Epidermal melanocyte (primary cell): ENCODE results near the gene KCNV2.

Source experiments
- DNase-seq: peaks from one replicate; pipeline ENCODE4 v3.0.0; 2011; ENCODE audit warnings: low spot score; ENCODE audit not compliant: insufficient read length

KCNV2 gene

DNA sequence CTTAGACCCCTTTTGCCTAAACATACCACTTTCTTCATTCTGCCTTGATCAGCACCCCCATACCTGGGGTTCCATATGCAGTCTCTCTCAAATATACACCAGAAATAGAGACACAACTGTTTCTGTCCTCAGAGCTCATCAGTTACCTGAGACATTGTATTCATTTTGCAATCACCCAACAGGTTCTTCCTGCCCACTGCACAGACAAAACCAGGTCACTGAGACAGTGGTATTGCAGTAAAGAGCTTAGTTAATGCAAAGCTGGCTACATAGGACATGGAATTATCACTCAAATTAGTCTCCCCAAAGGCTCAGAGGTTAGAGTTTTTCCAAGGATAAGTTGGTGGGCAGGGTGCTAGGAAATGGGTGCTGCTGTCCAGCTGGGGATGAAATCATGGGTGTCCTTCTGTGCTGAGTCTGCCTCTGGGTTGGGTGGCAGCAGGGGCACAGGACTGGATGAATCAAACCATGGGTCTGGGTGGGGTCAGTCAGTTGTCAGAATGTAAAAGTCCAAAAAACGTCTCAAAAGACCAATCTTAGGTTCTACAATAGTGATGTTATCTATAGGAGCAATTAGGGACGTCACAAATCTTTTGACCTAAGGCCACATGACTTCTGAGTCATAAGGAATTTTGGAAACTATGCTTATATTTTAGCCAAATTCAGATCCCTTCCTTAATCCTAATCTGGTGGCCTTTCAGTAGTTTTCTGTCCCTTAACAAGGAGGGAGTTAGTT lies 41.0 kb downstream of the KCNV2 start:
- no peak for DNase-seq

DNA sequence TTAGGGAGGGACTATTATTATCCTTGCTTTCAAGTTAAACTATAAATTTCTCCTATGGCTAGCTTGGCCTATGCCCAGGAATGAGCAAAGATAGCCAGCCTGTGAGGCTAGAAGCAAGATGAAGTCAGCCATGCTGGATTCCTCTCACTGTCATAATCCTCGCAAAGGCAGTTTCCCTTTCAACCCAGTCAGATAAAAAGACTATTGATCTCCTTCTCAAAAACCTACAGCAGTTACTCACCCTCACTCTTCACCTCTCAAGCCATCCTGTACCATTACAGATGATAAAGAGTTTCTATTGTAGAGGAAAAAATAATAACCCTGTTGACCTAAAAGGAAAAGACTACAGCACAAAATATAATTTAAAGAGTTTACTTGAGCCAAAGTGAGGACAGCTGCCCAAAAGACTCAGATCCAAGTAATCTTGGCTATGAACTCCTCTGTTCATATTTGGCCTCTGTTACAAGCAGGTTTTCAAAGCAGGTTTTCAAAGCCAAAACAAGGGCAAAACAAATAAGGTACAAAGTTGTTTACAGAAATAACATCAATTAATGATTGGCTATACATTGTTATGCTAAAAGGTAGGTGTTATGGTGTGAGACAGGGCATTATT lies 41.7 kb downstream of the KCNV2 start:
- no peak for DNase-seq

DNA sequence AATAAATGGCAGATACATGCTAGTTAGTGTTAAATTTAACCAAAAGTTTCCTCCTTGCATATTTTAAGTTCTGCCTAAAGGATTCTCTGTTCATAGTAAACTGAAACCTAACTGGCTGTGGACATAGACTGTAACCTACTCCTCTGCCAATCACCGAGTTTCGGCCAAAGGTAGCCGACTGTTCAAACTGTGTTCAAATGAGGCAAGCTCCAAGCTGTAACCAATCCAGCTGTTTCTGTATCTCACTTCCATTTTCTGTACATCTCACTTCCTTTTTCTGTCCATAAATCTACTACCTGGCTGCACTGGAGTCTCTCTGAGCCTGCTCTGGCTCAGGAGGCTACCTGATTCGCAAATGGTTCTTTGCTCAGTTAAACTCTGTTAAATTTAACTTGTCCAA lies 44.1 kb downstream of the KCNV2 start:
- DNase-seq = no peak

DNA sequence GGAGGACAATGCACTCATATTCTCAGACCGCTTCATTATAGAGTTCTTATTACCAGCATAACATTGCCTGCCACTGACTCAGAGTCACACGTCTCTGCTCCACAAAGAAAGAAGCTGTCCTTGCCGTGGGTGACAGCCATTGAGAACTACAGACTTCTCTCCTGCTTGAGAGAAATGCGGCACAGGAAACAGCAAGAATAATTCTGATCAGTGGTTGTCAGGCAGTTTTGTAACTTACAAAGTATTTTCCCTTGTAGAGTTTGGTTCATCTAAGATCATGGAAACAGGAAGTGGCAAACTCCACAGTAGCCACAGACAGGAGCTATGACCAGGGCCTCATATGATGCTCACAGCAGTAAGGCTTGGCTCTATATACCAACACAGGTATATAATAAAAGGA lies 47.0 kb downstream of the KCNV2 start:
- no peak for DNase-seq

DNA sequence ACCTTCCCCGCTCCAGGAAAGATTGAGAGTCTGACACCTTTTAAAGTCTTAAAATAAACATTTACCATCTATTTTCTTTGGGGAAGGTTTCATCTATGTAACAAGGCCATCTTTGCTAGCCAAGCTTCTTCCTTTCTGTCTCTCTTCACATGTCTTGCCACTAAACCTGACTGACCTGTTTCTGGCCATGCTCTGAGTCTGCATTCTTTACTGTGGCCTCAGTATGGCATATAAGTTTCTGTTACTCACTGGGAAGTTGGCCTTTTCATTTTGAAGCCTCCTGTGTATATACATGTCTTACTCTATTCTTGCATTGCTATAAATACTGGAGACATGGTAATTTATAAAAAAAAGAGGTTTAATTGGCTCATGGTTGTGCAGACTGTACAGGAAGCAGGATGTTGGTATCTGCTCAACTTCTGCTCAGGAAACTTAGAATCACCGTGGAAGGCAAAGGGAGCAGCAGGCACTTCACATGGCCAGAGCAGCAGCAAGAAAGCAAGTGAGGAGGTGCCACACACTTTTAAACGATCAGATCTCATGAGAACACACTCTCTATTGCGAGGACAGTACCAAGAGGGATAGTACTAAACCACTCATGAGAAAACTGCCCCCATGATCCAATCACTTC lies 48.1 kb downstream of the KCNV2 start:
- no peak for DNase-seq

DNA sequence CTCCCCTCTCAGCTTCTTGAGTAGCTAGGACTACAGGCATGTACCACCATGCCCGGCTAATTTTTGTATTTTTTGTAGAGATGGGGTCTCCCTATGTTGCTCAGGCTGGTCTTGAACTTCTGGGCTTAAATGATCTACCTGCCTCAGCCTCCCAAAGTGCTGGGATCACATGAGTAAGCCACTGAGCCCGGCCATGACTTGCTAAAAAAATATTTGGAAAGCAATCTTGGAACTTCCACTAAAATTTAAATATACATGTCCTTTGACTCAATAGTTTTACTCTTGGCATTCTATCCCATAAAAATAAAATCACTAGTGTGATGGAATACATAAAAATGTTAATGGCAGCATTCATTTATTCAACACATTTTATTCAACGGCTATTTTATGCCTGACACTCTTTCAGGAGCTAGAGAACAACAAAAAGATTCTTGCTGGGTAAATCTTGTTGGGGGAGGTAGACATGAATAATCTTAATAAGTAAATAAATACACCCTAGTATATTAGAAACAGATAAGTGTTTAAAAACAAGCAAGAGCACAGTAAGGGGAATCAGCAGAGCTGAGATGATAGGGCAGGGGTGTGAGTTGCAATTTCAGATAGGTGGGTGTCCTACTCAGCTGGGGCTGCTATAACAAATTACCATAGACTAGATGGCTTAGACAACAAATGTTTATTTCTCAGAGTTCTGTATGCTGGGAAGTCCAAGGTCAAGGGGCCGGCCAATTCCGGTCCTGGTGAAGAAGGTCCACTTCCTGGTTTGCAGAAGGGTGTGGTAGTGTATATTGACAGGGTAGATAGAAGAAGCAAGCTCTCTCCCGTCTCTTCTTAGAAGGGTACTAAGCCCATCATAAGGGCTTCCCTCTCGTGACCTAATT lies 50.7 kb downstream of the KCNV2 start:
- DNase-seq = no peak

DNA sequence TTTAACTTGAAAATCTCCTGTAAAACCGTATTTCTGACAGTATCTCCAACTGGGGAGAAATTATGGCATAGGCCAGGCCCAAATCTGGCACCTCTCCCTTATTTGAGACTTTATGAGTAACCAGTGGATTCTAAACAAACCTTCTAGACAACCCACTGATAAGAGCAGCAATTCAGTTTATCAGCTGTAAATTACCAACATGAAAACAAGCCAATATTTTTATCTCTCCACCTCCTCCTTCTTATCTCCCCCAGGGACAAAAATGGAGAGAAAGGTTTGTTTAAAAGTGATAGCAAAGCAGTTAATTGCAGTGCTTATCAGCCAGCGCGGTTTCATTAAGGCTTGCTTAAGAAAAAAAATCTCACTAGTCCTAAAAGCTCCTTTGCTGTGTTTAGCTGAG lies 53.8 kb downstream of the KCNV2 start:
- DNase-seq = no peak

DNA sequence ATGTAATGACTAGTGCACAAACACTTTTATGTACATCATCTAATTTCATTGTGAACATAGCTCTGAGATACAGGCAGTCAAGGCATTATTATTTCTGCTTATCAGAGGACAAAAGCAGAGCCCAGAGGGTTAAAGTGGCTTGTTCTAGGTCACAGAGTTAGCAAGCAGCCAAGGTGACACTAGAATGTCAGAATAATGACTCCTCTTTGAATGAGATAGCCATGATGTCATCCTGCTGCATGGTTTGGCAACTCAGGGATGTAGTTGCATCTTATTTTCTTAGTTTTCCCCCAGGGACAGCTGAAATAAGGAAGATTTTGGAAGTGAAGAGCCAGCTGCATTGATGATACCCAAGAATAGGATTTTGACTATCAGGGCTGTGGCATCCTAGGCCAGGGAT lies 54.4 kb downstream of the KCNV2 start:
- no peak for DNase-seq

DNA sequence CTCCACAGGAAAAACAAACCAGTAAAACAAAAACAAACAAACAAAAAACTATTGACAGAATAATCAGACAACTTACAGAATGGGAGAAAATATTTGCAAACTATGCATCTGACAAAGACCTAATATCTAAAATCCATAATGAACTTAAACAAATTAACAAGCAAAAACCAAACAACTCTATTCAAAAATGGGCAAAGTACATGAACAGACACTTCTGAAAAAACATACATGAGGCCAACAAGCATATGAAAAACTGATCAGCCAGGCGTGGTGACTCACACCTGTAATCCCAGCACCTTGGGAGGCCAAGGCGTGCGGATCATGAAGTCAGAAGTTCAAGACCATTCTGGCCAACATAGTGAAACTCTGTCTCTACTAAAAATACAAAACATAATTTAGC lies 60.1 kb downstream of the KCNV2 start:
- DNase-seq = no peak

DNA sequence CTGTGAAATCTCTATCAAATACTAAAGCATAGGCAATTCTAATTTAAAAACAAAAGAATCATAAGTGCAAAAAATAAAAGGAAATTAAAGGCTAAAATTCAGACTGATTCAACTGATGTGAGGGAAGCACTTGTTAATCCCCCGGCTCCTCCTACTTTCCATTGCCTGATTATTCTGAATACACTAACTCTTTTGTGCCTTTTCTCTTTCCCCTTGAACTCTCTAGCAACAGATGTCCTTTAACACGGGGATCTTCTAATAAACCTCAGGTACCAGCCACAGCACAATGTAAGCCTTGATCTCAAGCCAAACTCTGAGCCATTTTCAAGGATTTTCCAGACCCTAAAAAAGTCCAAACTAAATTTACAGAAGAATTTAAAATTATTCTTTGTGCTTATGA lies 61.5 kb downstream of the KCNV2 start:
- DNase-seq = no peak
